CD4-positive, alpha-beta memory T cell (primary cell): Measurements from ENCODE around the gene CYP21A2. TPM values are rescaled to one million over a fixed set of nuclear protein-coding genes. Genes with fewer than 3 reads are reported as not detected.
"Not testable (repeated sequence)": the region's sequence is repeated elsewhere in the genome, so short reads cannot be mapped to it uniquely, and the experiment has no call there.

Source experiments
- CTCF ChIA-PET: fragments of 350-600 bp; sonication (Branson Sonifier 250); formaldehyde crosslinking; loops from one replicate; lab custom pipeline; 2021; ENCODE audit warnings: inconsistent platforms; ENCODE audit not compliant: partially characterized antibody; lab: Charles Lee
- POLR2A ChIA-PET: fragments of 350-600 bp; sonication (Branson Sonifier 250); formaldehyde crosslinking; loops from one replicate; lab custom pipeline; 2021; ENCODE audit not compliant: partially characterized antibody; lab: Charles Lee
- DNase-seq, 5 donors: peaks; one replicate each; pipeline versions ENCODE4 v3.0.0 to v3.0.0-alpha.2; 2020 to 2022; ENCODE audit warnings: mixed read lengths in 1 of 5
- H3K27ac ChIP-seq: one replicate; pipeline ENCODE4 v1.7.0; 2013; ENCODE audit warnings: low read depth, low read length
- H3K27me3 ChIP-seq: 2 replicates; pipeline ENCODE4 v1.7.0; 2013; ENCODE audit warnings: mild to moderate bottlenecking, low read length, moderate library complexity; ENCODE audit not compliant: insufficient read depth
- H3K36me3 ChIP-seq: 2 replicates; pipeline ENCODE4 v1.7.0; 2013; ENCODE audit warnings: mild to moderate bottlenecking, low read length, moderate library complexity; ENCODE audit not compliant: insufficient read depth
- H3K4me1 ChIP-seq: 2 replicates; pipeline ENCODE4 v1.7.0; 2013; ENCODE audit warnings: mild to moderate bottlenecking, low read length, moderate library complexity; ENCODE audit not compliant: insufficient read depth
- H3K4me3 ChIP-seq, 2 donors: one replicate each; pipeline ENCODE4 v1.7.0; 2013; ENCODE audit warnings: low read length in 2 of 2, mild to moderate bottlenecking in 1 of 2
- H3K9me3 ChIP-seq, 2 donors: one replicate each; pipeline ENCODE4 v1.7.0; 2013; ENCODE audit warnings: low read length in 2 of 2, control low read depth in 1 of 2; ENCODE audit not compliant: control insufficient read depth in 1 of 2
- H3K27ac Mint-ChIP-seq, 7 donors: one replicate each; pipeline ENCODE4 v1.8.0; 2020 to 2021; ENCODE audit warnings: mixed read lengths in 7 of 7, mild to moderate bottlenecking in 6 of 7, inconsistent platforms in 3 of 7, moderate library complexity in 3 of 7
- H3K27me3 Mint-ChIP-seq, 2 donors: one replicate each; pipeline ENCODE4 v1.8.0; 2020 to 2021; ENCODE audit warnings: mixed read lengths in 2 of 2
- H3K36me3 Mint-ChIP-seq, 2 donors: one replicate each; pipeline ENCODE4 v1.8.0; 2020 to 2021; ENCODE audit warnings: mixed read lengths in 2 of 2, inconsistent platforms in 1 of 2, mild to moderate bottlenecking in 1 of 2
- H3K4me1 Mint-ChIP-seq, 4 donors: one replicate each; pipeline ENCODE4 v1.8.0; 2020 to 2021; ENCODE audit warnings: mixed read lengths in 4 of 4, mild to moderate bottlenecking in 1 of 4
- H3K4me3 Mint-ChIP-seq, 8 donors: one replicate each; pipeline ENCODE4 v1.8.0; 2020 to 2021; ENCODE audit warnings: mixed read lengths in 8 of 8, mild to moderate bottlenecking in 7 of 8, moderate library complexity in 6 of 8, inconsistent platforms in 3 of 8
- H3K9me3 Mint-ChIP-seq, 8 donors: one replicate each; pipeline ENCODE4 v1.8.0; 2020 to 2021; ENCODE audit warnings: mixed read lengths in 8 of 8, mild to moderate bottlenecking in 5 of 8, inconsistent platforms in 3 of 8, moderate library complexity in 1 of 8
- intact Hi-C: fragments of 100-400 bp; cut with micrococcal nuclease; formaldehyde crosslinking; loops from one replicate; pipeline ENCODE4 v1.15.1; 2023
- polyA plus RNA-seq, 2 donors: library from polyadenylated mRNA; unstranded; fragments of 300-500 nt; fragmentation: Illumina TruSeq; gene quantifications; one replicate each; pipeline ENCODE4 v1.2.3, GENCODE V29; 2021
- total RNA-seq, 2 experiments: library from RNA; stranded (reverse); gene quantifications; one replicate each; pipeline ENCODE4 v1.2.3, GENCODE V29; 2021

Gene CYP21A2
- total and polyA plus RNA-seq, 4 experiments from 2014 or later, result 0.39 to 0.61 TPM; not detected in 2

GRCh38 chr6:32068315-32068714 lies 30.1 kb downstream of the CYP21A2 start:
- H3K36me3 ChIP-seq, H3K27me3 ChIP-seq, H3K4me3 ChIP-seq, H3K27me3 Mint-ChIP-seq, intact Hi-C loops, H3K27ac ChIP-seq, H3K4me1 Mint-ChIP-seq, DNase-seq, H3K4me1 ChIP-seq, POLR2A ChIA-PET, H3K36me3 Mint-ChIP-seq, H3K9me3 Mint-ChIP-seq, CTCF ChIA-PET, H3K4me3 Mint-ChIP-seq, H3K9me3 ChIP-seq, H3K27ac Mint-ChIP-seq: not testable (repeated sequence)

- no peak overlapping the region for H3K4me3 ChIP-seq
- intact Hi-C loops, result no loop called here
- H3K36me3 ChIP-seq, result no peaks in the 10 kb centered on the region
- no peak overlapping the region for H3K27ac Mint-ChIP-seq
- no peaks in the 10 kb centered on the region for H3K27me3 Mint-ChIP-seq
- H3K4me1 ChIP-seq, result no peaks in the 10 kb centered on the region
- H3K27me3 ChIP-seq, result no peaks in the 10 kb centered on the region
- H3K4me3 Mint-ChIP-seq, result no peak overlapping the region
- H3K4me1 Mint-ChIP-seq, result peaks cover 0 to 2% (median 0%) of the 10 kb centered on the region in 4 donors
- no peak overlapping the region for H3K27ac ChIP-seq
- ChIA-PET CTCF (no interaction called here), POLR2A (no interaction called here)
- no peaks in the 10 kb centered on the region for H3K9me3 ChIP-seq
- no peak for DNase-seq
- H3K36me3 Mint-ChIP-seq, result no peaks in the 10 kb centered on the region
- peaks cover 0 to 1% (median 0%) of the 10 kb centered on the region in 8 donors for H3K9me3 Mint-ChIP-seq
These were observed 30.7 kb downstream of the CYP21A2 start for GRCh38 chr6:32068867-32069266.

- Histone ChIP-seq H3K36me3 (no peaks in the 10 kb centered on the region), H3K27ac (no peak overlapping the region), H3K27me3 (no peaks in the 10 kb centered on the region), H3K9me3 (no peaks in the 10 kb centered on the region), H3K4me3 (no peak overlapping the region), H3K4me1 (no peaks in the 10 kb centered on the region)
- Mint-ChIP-seq H3K4me1 (peaks cover 0 to 2% (median 0%) of the 10 kb centered on the region in 4 donors), H3K36me3 (no peaks in the 10 kb centered on the region), H3K27ac (no peak overlapping the region), H3K9me3 (peaks cover 0 to 1% (median 0%) of the 10 kb centered on the region in 8 donors), H3K4me3 (no peak overlapping the region), H3K27me3 (no peaks in the 10 kb centered on the region)
- ChIA-PET CTCF (no interaction called here), POLR2A (no interaction called here)
- DNase-seq, result no peak
- intact Hi-C loops, result no loop called here
These were observed 31.2 kb downstream of the CYP21A2 start for GRCh38 chr6:32069460-32069859.

- Histone ChIP-seq H3K27me3 (no peaks in the 10 kb centered on the region), H3K36me3 (no peaks in the 10 kb centered on the region), H3K4me1 (no peaks in the 10 kb centered on the region), H3K4me3 (no peak overlapping the region), H3K27ac (no peak overlapping the region), H3K9me3 (no peaks in the 10 kb centered on the region)
- Mint-ChIP-seq H3K4me1 (peaks cover 0 to 2% (median 0%) of the 10 kb centered on the region in 4 donors), H3K9me3 (peaks cover 0 to 1% (median 0%) of the 10 kb centered on the region in 8 donors), H3K27ac (no peak overlapping the region), H3K36me3 (no peaks in the 10 kb centered on the region), H3K27me3 (no peaks in the 10 kb centered on the region), H3K4me3 (no peak overlapping the region)
- intact Hi-C loops, result no loop called here
- ChIA-PET POLR2A (no interaction called here), CTCF (no interaction called here)
- DNase-seq, result no peak
These were observed 31.8 kb downstream of the CYP21A2 start for GRCh38 chr6:32069878-32070515.

- no peaks in the 10 kb centered on the region for H3K4me1 ChIP-seq
- peaks cover 0 to 1% (median 0%) of the 10 kb centered on the region in 8 donors for H3K9me3 Mint-ChIP-seq
- no peaks in the 10 kb centered on the region for H3K36me3 Mint-ChIP-seq
- H3K27me3 Mint-ChIP-seq, result peaks cover 0 to 3% of the 10 kb centered on the region in 2 donors
- H3K27me3 ChIP-seq, result no peaks in the 10 kb centered on the region
- H3K27ac ChIP-seq, result no peak overlapping the region
- H3K4me1 Mint-ChIP-seq, result no peaks in the 10 kb centered on the region
- H3K4me3 Mint-ChIP-seq, result no peak overlapping the region
- H3K4me3 ChIP-seq, result no peak overlapping the region
- H3K9me3 ChIP-seq, result no peaks in the 10 kb centered on the region
- ChIA-PET POLR2A (no interaction called here), CTCF (no interaction called here)
- intact Hi-C loops, result no loop called here
- no peaks in the 10 kb centered on the region for H3K36me3 ChIP-seq
- DNase-seq, result no peak
- H3K27ac Mint-ChIP-seq, result peak overlapping the region in 1 of 7 donors; percentile 50
These were observed 32.8 kb downstream of the CYP21A2 start for GRCh38 chr6:32070814-32071543.

GRCh38 chr6:32073101-32073500 lies 34.9 kb downstream of the CYP21A2 start:
- H3K9me3 Mint-ChIP-seq, result no peaks in the 10 kb centered on the region
- intact Hi-C loops, result no loop called here
- no peak for DNase-seq
- H3K27ac ChIP-seq, result no peak overlapping the region
- H3K36me3 ChIP-seq, result no peaks in the 10 kb centered on the region
- CTCF ChIA-PET, result no interaction called here
- H3K27me3 ChIP-seq, result no peaks in the 10 kb centered on the region
- peak overlapping the region in 1 of 8 donors; percentile 57 for H3K4me3 Mint-ChIP-seq
- no peaks in the 10 kb centered on the region for H3K9me3 ChIP-seq
- H3K4me1 Mint-ChIP-seq, result no peaks in the 10 kb centered on the region
- peak overlapping the region in 1 of 7 donors; percentile 7 for H3K27ac Mint-ChIP-seq
- POLR2A ChIA-PET, result no interaction called here
- no peak overlapping the region for H3K4me3 ChIP-seq
- peaks cover 0 to 3% of the 10 kb centered on the region in 2 donors for H3K27me3 Mint-ChIP-seq
- no peaks in the 10 kb centered on the region for H3K4me1 ChIP-seq
- no peaks in the 10 kb centered on the region for H3K36me3 Mint-ChIP-seq

- H3K36me3 Mint-ChIP-seq, result no peaks in the 10 kb centered on the region
- POLR2A ChIA-PET, result no interaction called here
These were observed 35.4 kb downstream of the CYP21A2 start for GRCh38 chr6:32073613-32074012.

More at GRCh38 chr6:32073613-32074012, 35.4 kb downstream of the CYP21A2 start:
- intact Hi-C loops, result no loop called here
- no peaks in the 10 kb centered on the region for H3K4me1 Mint-ChIP-seq
- Histone ChIP-seq H3K9me3 (no peaks in the 10 kb centered on the region), H3K4me3 (no peak overlapping the region), H3K27ac (no peak overlapping the region), H3K27me3 (no peaks in the 10 kb centered on the region), H3K36me3 (no peaks in the 10 kb centered on the region), H3K4me1 (no peaks in the 10 kb centered on the region)
- peak overlapping the region in 1 of 7 donors; percentile 7 for H3K27ac Mint-ChIP-seq
- H3K27me3 Mint-ChIP-seq, result peaks cover 0 to 3% of the 10 kb centered on the region in 2 donors
- H3K4me3 Mint-ChIP-seq, result no peak overlapping the region
- CTCF ChIA-PET, result no interaction called here
- no peak for DNase-seq
- no peaks in the 10 kb centered on the region for H3K9me3 Mint-ChIP-seq
